ELR (cell line): Measurements from ENCODE around the gene RUNX2.

Experiments used
- DNase-seq: peaks from one replicate; pipeline ENCODE4 v3.0.0-alpha.2; 2015; ENCODE audit warnings: low read depth

RUNX2 gene

DNA sequence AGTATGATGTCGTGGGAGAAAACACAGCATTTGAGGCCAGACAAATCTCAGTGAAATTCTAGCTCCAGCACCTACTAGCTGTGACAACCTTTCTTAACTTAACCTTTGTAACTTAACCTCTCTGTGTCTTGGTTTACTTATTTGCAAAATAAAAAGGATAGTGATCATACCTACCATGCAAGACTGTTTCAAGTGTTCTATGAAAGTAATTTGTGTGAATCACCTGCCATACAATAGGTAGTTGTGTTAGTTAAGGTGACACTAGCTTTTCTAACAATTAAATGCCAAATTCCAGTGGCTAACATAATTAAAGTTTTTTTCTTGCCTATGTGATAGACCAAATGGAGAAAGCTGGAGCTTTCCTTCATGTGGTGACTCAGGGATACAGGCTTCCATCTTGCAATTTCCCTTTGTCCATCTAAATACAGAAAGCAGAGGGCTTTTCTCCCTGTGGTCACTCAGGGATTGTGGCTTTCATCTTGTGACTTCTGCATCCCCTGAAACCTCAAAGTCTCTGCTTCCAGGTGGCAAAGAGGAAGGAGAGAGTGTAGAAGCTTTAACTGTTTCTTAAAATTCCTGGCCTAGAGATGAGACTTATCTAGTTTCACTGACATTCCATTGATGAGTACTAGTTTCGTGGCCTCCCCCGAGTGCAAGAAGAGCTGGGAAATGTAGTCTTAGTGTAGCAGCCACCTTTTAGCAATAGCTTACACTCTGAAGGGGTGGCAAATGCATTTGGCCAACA is 376.1 kb downstream of the RUNX2 start:
- peak; percentile 32 for DNase-seq

DNA sequence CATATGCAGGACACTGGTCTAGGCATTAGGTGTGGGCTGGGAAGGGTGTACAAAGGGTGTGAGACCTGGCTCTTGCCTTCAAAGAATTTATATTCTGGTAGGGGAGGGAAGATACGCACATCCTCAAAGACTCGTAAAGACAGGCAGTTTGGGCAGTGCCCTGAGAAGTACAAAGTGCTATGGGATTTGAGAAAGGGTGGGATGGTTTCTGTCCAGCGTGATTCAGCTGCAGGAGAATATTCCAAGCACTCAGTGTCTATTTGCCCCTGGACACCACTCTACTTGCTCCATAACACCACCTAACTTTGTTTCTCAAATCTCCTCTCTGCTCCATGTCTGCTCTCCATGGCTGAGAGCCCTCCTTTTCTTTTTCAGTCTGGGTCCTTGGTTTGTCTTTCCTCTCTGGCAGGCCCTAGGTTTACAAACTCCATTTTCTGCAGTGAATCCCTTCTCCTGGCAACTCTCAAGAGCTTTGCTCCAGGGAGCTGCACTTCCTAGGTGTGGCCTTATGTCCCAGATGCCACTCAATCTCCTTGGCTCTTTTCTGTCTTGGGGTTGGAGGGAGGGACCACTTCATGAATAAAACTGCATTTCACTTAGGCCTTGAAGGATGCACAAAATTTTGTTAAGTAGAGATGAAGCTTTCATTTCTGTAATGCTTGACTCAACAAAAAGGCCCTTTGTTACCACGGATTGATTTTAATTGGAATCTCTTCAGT is 377.2 kb downstream of the RUNX2 start:
- no peak for DNase-seq

DNA sequence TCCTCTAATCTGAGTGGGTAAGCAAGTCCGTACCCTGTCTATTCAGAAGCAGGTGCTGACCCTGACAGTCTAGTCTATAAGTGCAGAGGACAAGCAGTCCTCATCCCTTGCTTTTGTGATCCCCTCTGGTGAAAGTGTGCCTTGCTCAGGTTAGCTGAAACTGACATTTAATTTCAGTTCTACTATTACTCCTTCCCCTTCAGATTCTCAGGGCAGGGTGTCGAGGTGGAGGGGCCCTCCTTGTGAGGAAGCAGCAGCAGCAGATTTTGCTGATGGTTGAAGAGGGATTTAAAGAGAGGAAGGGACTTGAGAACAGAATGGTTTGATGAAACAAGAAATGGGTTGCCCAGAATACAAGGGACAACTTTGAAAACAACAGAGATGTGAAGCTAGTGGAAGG is 378.2 kb downstream of the RUNX2 start:
- DNase-seq: no peak

GRCh38 chr6:45707176-45707575 is 379.0 kb downstream of the RUNX2 start:
- DNase-seq: no peak

- no peak for DNase-seq
Measured at GRCh38 chr6:45709781-45710220, 381.7 kb downstream of the RUNX2 start.

DNA sequence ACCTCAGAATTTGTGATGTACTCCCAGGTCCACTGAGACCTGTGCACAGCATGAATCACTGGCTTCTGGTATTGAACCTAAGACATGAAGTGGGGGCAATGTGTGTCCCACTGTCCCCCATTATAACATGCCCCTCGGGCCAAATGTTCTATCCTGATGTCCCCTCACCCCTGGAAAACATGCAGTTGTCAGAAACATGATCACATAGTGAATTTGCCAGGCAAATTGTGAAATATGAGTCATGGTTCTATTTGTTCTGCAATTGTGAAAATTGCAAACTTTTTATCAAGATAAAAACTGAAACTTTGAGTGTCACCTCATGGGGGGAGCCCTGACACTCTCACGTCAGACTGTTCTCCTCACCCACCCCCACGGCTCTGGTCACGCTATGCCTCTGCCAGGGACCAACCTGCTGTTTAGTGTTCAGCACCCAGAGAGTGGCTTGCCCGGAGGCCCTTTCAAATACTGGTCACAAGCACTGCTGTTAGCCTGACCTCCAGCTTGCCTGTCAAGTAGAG is 382.2 kb downstream of the RUNX2 start:
- peak; percentile 50 for DNase-seq

GRCh38 chr6:45712076-45712475 is 383.9 kb downstream of the RUNX2 start:
- DNase-seq: no peak

- no peak for DNase-seq
Measured at GRCh38 chr6:45712786-45713185, 384.7 kb downstream of the RUNX2 start.
